Colon (tissue), 2 donors: ENCODE measurements around the gene CHSY1.

Experiments
- FAIRE-seq: peaks from 2 replicates; lab custom pipeline; 2012; peaks lifted over from hg19 to GRCh38; lab: Jason Lieb, UNC
- donor health status: control.
- donor health status: control.

Gene CHSY1

GRCh38 chr15:101152914-101153313 is 98.9 kb downstream of the CHSY1 start:
- no peak for FAIRE-seq

GRCh38 chr15:101151288-101151687 is 100.6 kb downstream of the CHSY1 start:
- FAIRE-seq: no peak

- FAIRE-seq: no peak
These were observed 101.2 kb downstream of the CHSY1 start for GRCh38 chr15:101150723-101151040.

GRCh38 chr15:101149864-101150722 is 101.8 kb downstream of the CHSY1 start:
- FAIRE-seq: no peak

GRCh38 chr15:101148881-101149664 is 102.8 kb downstream of the CHSY1 start:
- no peak for FAIRE-seq

- FAIRE-seq: no peak
These were observed 103.5 kb downstream of the CHSY1 start for GRCh38 chr15:101148166-101148880.

GRCh38 chr15:101147181-101147580 is 104.7 kb downstream of the CHSY1 start:
- FAIRE-seq: no peak

GRCh38 chr15:101146118-101146702 is 105.6 kb downstream of the CHSY1 start:
- FAIRE-seq: no peak

- FAIRE-seq: no peak
These were observed 106.5 kb downstream of the CHSY1 start for GRCh38 chr15:101145362-101145761.

- no peak for FAIRE-seq
These were observed 108.5 kb downstream of the CHSY1 start for GRCh38 chr15:101143321-101143720.

GRCh38 chr15:101142711-101143110 is 109.1 kb downstream of the CHSY1 start:
- no peak for FAIRE-seq

- no peak for FAIRE-seq
These were observed 109.8 kb downstream of the CHSY1 start for GRCh38 chr15:101141926-101142527.

- FAIRE-seq: no peak
These were observed 111.2 kb downstream of the CHSY1 start for GRCh38 chr15:101140697-101141065.

GRCh38 chr15:101139986-101140696 is 111.7 kb downstream of the CHSY1 start:
- no peak for FAIRE-seq

- no peak for FAIRE-seq
These were observed 112.7 kb downstream of the CHSY1 start for GRCh38 chr15:101138913-101139880.

GRCh38 chr15:101138086-101138660 is 113.7 kb downstream of the CHSY1 start:
- FAIRE-seq: no peak

- FAIRE-seq: no peak
These were observed 114.4 kb downstream of the CHSY1 start for GRCh38 chr15:101137312-101137940.

GRCh38 chr15:101136381-101137268 is 115.2 kb downstream of the CHSY1 start:
- no peak for FAIRE-seq
